WTC11 (cell line): ENCODE data around the gene NEUROG2. TPM values are rescaled to one million over a fixed set of nuclear protein-coding genes. Genes with fewer than 3 reads are reported as not detected.
"Not testable (repeated sequence)": the region's sequence is repeated elsewhere in the genome, so short reads cannot be mapped to it uniquely, and the experiment has no call there.

Source experiments
- ATAC-seq: fragments of 200-7000 bp; cut with Tn5 transposase; 2 replicates; pipeline ENCODE4 v1.10.0; 2021; ENCODE audit warnings: mild to moderate bottlenecking, moderate library complexity
- CTCF ChIA-PET: fragments of 300-600 bp; sonication (Branson Sonifier 250); formaldehyde crosslinking; loops from one replicate; lab custom pipeline; 2021; ENCODE audit warnings: antibody characterized with exemption; lab: Charles Lee
- POLR2A ChIA-PET: fragments of 350-600 bp; sonication (Branson Sonifier 250); formaldehyde crosslinking; loops from one replicate; lab custom pipeline; 2021; ENCODE audit warnings: antibody characterized with exemption; lab: Charles Lee
- DNase-seq: peaks from one replicate; pipeline ENCODE4 v3.0.0; 2021; ENCODE audit warnings: low spot score
- H3K27ac Mint-ChIP-seq: 2 replicates; pipeline ENCODE4 v1.8.0; 2021; ENCODE audit warnings: mixed read lengths
- H3K27me3 Mint-ChIP-seq: 2 replicates; pipeline ENCODE4 v1.8.0; 2021; ENCODE audit warnings: low read depth, mild to moderate bottlenecking, moderate library complexity, mixed read lengths
- H3K36me3 Mint-ChIP-seq: 2 replicates; pipeline ENCODE4 v1.8.0; 2021; ENCODE audit warnings: mixed read lengths
- H3K4me1 Mint-ChIP-seq: 2 replicates; pipeline ENCODE4 v1.8.0; 2022; ENCODE audit warnings: mixed read lengths
- H3K4me3 Mint-ChIP-seq: 2 replicates; pipeline ENCODE4 v1.8.0; 2021; ENCODE audit warnings: mild to moderate bottlenecking, moderate library complexity, mixed read lengths
- H3K9me3 Mint-ChIP-seq: 2 replicates; pipeline ENCODE4 v1.8.0; 2021; ENCODE audit warnings: mixed read lengths
- ATF6 ChIP-seq: sonication (generic); formaldehyde crosslinking; IDR thresholded peaks from 2 replicates; pipeline ENCODE4 v1.8.1; 2023; ENCODE audit warnings: mild to moderate bottlenecking, missing genetic modification reagents
- CREB1 ChIP-seq: sonication (generic); formaldehyde crosslinking; IDR thresholded peaks from 2 replicates; pipeline ENCODE4 v1.8.0; 2023; ENCODE audit warnings: mild to moderate bottlenecking, missing genetic modification reagents
- CREM ChIP-seq: sonication (generic); formaldehyde crosslinking; IDR thresholded peaks from 2 replicates; pipeline ENCODE4 v1.8.1; 2022; ENCODE audit warnings: mild to moderate bottlenecking, missing genetic modification reagents, moderate library complexity
- ERG ChIP-seq: fragments of 250-450 bp; sonication (Bioruptor Pico); IDR thresholded peaks from 2 replicates; pipeline ENCODE4 v1.8.0; 2021; ENCODE audit warnings: mild to moderate bottlenecking
- ESRRA ChIP-seq: sonication (generic); formaldehyde crosslinking; IDR thresholded peaks from 2 replicates; pipeline ENCODE4 v1.8.1; 2022; ENCODE audit warnings: mild to moderate bottlenecking, missing genetic modification reagents, borderline replicate concordance
- HMGXB4 ChIP-seq: sonication (generic); formaldehyde crosslinking; IDR thresholded peaks from 2 replicates; pipeline ENCODE4 v1.8.1; 2023; ENCODE audit warnings: mild to moderate bottlenecking, moderate library complexity, missing genetic modification reagents
- NR1H2 ChIP-seq: sonication (generic); formaldehyde crosslinking; IDR thresholded peaks from 2 replicates; pipeline ENCODE4 v1.9.0; 2021; ENCODE audit warnings: mild to moderate bottlenecking, moderate library complexity, missing genetic modification reagents
- PREB ChIP-seq: sonication (generic); formaldehyde crosslinking; IDR thresholded peaks from 2 replicates; pipeline ENCODE4 v1.8.1; 2022; ENCODE audit warnings: mild to moderate bottlenecking, missing genetic modification reagents, moderate library complexity, borderline replicate concordance
- TEAD4 ChIP-seq: sonication (generic); formaldehyde crosslinking; IDR thresholded peaks from 2 replicates; pipeline ENCODE4 v1.8.0; 2022; ENCODE audit warnings: mild to moderate bottlenecking, missing genetic modification reagents
- TP53 ChIP-seq: sonication (generic); formaldehyde crosslinking; IDR thresholded peaks from 2 replicates; pipeline ENCODE4 v1.8.1; 2023; ENCODE audit warnings: mild to moderate bottlenecking, missing genetic modification reagents
- USF2 ChIP-seq: sonication (generic); formaldehyde crosslinking; IDR thresholded peaks from 2 replicates; pipeline ENCODE4 v1.8.1; 2023; ENCODE audit warnings: mild to moderate bottlenecking, missing genetic modification reagents, moderate library complexity
- ZNF121 ChIP-seq: sonication (generic); formaldehyde crosslinking; IDR thresholded peaks from 2 replicates; pipeline ENCODE4 v1.8.0; 2023; ENCODE audit warnings: missing genetic modification reagents
- ZNF232 ChIP-seq: sonication (generic); formaldehyde crosslinking; IDR thresholded peaks from 2 replicates; pipeline ENCODE4 v1.8.0; 2022; ENCODE audit warnings: mild to moderate bottlenecking, missing genetic modification reagents
- ZNF512 ChIP-seq: sonication (generic); formaldehyde crosslinking; IDR thresholded peaks from 2 replicates; pipeline ENCODE4 v1.8.1; 2022; ENCODE audit warnings: missing genetic modification reagents, borderline replicate concordance
- ZNF532 ChIP-seq: fragments of 250-450 bp; sonication (Bioruptor Pico); IDR thresholded peaks from 2 replicates; pipeline ENCODE4 v1.9.0; 2021; ENCODE audit warnings: mild to moderate bottlenecking, borderline replicate concordance
- total RNA-seq: library from RNA; stranded (reverse); gene quantifications from 3 replicates; pipeline ENCODE4 v1.2.3, GENCODE V29; 2021

NEUROG2 gene
- total RNA-seq, 1 experiment from 2014 or later, result not detected

- TF ChIP-seq ZNF532 (CRISPR knock-in tag) (no peak), ERG (no peak), PREB (CRISPR knock-in tag) (no peak), ZNF232 (CRISPR knock-in tag) (peak; percentile 62), USF2 (CRISPR knock-in tag) (no peak), ESRRA (CRISPR knock-in tag) (0 out of 2 replicates have a peak, but pooled peaks have one; percentile 31), NR1H2 (CRISPR knock-in tag) (no peak), CREB1 (CRISPR knock-in tag) (no peak), ATF6 (CRISPR knock-in tag) (no peak)
- TF ChIP-seq, all 79 proteins: peak for 18
Observed at GRCh38 chr4:112523764-112524505, 8.0 kb upstream of the NEUROG2 start (continued).

GRCh38 chr4:112523008-112523721 is 7.2 kb upstream of the NEUROG2 start:
- H3K27ac Mint-ChIP-seq, result no peak overlapping the region

GRCh38 chr4:112522431-112522830 is 6.5 kb upstream of the NEUROG2 start:
- peaks cover 52% of the 10 kb centered on the region for H3K4me1 Mint-ChIP-seq
- H3K4me3 Mint-ChIP-seq, result peak overlapping the region; percentile 85
- H3K36me3 Mint-ChIP-seq, H3K27ac Mint-ChIP-seq, H3K9me3 Mint-ChIP-seq, ATAC-seq, DNase-seq: not testable (repeated sequence)
- ChIA-PET CTCF (interaction anchor here (0.7 to 5.7 kb wide), 26 partner anchors 8 to 423 kb away, joined by 3 to 91 read pairs (median 6); no protein-coding TSS in a partner anchor), POLR2A (interaction anchor here (0.6 kb wide), 1 partner anchor 176 kb away, joined by 5 read pairs; no protein-coding TSS in a partner anchor)
- peaks cover 84% of the 10 kb centered on the region for H3K27me3 Mint-ChIP-seq

More at GRCh38 chr4:112523008-112523721, 7.2 kb upstream of the NEUROG2 start:
- Mint-ChIP-seq H3K9me3 (no peaks in the 10 kb centered on the region), H3K4me1 (peaks cover 44% of the 10 kb centered on the region), H3K36me3 (no peaks in the 10 kb centered on the region)
- CTCF ChIA-PET, result interaction anchor here (0.7 to 5.7 kb wide), 54 partner anchors 8 to 424 kb away, joined by 3 to 91 read pairs (median 6); partner anchors contain the start of genes AP1AR and NEUROG2
- peak; percentile 83 for DNase-seq
- POLR2A ChIA-PET, result interaction anchor here (0.6 kb wide), 3 partner anchors 147 to 177 kb away, joined by 3 to 5 read pairs (median 4); no protein-coding TSS in a partner anchor
- peak; percentile 54; the same call in 1 of the 2 replicates for TF ChIP-seq HMGXB4 (CRISPR knock-in tag)
- no peak for TF ChIP-seq TP53
- TF ChIP-seq ZNF121, result peak; percentile 89
- no peak for TF ChIP-seq ZNF512 (CRISPR knock-in tag)
- peak; percentile 58; the same call in 1 of the 2 replicates for TF ChIP-seq CREM (CRISPR knock-in tag)
- no peak for TF ChIP-seq TEAD4 (CRISPR knock-in tag)
- TF ChIP-seq, all 79 proteins: peak for 3
- peak; percentile 31 for ATAC-seq
- peak overlapping the region; percentile 85 for H3K4me3 Mint-ChIP-seq
- H3K27me3 Mint-ChIP-seq, result peaks cover 77% of the 10 kb centered on the region
